Stimulated activated CD4-positive, alpha-beta T cell treated with anti-CD3 and anti-CD28 coated beads, Interleukin-4, amount 100 ng/mL, for 48 hours (primary cell): ENCODE results near the gene FDPS.
"Not testable (repeated sequence)": the region's sequence is repeated elsewhere in the genome, so short reads cannot be mapped to it uniquely, and the experiment has no call there.

Experiments
- DNase-seq, 2 donors: peaks; one replicate each; pipeline ENCODE4 v3.0.0-alpha.2; 2020; ENCODE audit warnings: low read depth in 2 of 2

The FDPS gene

DNA sequence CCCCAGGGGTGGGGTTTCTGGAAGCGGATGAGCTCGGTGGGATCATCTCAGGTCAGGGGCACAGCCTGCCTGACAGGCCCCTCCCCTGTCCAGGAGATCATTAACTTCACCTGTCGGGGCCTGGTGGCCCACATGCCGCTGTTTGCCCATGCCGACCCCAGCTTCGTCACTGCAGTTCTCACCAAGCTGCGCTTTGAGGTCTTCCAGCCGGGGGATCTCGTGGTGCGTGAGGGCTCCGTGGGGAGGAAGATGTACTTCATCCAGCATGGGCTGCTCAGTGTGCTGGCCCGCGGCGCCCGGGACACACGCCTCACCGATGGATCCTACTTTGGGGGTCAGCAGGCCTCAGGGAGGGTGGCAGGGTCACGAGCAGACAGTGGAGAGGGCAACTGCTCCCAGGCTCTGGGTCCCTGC is 23.0 kb upstream of the FDPS start:
- DNase-seq, result no peak

DNA sequence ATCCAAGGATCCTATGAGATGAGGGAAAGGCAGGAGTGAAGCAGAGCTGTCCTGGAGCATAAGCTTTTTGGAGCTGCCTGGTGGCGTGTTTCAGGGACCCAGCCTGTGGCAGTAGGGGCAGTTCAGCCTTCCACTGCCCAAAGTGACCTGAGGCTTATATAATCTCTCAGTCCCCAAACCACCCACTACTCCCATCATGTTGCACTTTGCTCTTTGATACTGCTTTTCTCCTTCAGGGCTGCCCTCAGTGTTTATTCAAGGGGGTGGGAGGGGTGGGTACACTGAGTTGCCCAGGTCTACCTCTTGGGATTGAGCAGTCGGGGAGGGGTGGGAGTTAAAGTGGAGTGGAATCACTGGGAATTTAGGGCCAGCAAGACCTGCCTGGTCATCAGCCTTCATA is 22.1 kb upstream of the FDPS start:
- DNase-seq, result no peak

DNA sequence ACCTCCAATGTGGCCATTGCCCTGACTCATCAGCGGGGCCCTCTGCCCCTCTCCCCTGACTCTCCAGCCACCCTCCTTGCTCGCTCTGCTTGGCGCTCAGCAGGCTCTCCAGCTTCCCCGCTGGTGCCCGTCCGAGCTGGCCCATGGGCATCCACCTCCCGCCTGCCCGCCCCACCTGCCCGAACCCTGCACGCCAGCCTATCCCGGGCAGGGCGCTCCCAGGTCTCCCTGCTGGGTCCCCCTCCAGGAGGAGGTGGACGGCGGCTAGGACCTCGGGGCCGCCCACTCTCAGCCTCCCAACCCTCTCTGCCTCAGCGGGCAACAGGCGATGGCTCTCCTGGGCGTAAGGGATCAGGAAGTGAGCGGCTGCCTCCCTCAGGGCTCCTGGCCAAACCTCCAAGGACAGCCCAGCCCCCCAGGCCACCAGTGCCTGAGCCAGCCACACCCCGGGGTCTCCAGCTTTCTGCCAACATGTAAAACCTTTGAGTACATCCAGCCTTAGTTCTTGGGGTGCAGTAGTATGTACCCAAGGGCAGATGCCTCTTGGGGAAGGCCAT is 20.6 kb upstream of the FDPS start:
- DNase-seq, result no peak

DNA sequence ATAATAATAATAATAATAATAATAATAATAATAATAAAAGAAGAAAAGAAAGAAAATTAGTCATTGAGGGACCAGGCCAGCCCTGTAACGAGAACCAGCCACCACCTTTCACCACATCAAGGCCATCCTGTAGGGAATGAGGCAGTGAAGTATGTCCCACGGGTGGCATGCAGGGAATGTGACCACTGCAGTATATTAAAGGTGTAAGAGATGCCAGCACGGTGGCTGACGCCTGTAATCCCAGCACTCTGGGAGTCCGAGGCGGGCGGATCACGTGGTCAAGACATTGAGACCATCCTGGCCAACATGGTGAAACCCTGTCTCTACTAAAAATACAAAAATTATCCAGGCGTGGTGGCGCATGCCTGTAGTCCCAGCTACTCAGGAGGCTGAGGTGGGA is 17.7 kb upstream of the FDPS start:
- DNase-seq, result not testable (repeated sequence)

DNA sequence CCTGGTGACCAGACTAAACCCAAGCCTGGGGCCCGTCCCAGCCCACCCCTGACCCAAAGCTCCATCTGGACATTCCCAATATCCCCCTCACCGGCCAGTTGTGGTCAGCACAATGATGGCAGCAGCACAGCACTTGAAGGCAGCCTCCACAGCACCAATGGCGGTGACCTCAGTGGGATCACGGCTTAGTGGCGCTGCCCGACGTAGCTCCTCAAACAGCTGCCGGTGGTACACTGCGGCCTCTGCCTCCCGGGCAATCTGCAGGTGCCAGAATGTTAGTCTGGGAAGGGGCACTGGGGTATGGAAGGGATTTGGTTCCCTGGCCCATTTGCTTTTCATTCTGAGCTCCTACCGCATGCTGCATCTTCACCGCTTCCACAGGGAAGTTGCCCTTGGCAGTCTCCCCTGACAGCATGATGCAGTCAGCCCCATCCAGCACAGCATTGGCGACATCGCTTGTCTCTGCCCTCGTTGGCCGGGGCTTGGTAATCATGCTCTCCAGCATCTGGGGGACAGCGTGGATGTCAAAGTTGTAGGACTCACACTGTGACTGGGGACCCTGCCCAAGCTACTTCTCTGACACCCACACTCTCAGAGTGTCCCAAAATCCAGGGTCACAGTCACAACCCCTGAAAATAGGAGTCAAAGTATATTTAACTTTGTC is 15.4 kb upstream of the FDPS start:
- DNase-seq, result no peak

DNA sequence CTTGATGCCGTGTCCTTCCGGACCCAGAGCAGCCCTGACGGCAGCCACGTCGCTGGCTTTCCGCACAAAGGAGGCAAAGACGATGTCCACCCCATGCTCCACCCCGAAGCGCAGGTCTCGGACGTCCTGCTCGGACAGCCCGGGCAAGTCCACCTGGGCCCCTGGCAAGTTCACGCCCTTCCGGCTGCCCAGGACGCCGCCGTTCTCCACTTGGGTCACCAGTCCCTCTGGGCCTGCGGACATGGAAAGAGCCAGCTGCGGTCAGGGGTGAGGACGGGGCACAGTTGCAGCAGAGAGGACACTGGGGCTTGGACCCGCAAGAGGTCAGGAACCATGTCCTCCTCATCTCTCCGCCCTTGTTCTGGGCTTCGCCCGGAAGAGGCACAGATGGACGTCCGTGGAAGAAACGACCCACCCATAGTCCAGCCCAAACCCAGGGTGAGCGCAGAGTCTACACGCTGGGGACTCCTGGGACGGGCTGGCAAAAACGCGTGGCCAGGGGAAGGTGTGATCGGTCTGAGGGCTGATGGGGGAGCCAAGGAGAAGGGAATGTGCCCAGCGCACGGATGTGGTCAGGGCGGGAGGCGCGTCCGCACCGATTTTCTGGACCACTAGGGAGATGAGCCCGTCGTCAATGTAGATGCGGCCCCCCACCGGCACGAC is 14.0 kb upstream of the FDPS start:
- DNase-seq, result no peak

DNA sequence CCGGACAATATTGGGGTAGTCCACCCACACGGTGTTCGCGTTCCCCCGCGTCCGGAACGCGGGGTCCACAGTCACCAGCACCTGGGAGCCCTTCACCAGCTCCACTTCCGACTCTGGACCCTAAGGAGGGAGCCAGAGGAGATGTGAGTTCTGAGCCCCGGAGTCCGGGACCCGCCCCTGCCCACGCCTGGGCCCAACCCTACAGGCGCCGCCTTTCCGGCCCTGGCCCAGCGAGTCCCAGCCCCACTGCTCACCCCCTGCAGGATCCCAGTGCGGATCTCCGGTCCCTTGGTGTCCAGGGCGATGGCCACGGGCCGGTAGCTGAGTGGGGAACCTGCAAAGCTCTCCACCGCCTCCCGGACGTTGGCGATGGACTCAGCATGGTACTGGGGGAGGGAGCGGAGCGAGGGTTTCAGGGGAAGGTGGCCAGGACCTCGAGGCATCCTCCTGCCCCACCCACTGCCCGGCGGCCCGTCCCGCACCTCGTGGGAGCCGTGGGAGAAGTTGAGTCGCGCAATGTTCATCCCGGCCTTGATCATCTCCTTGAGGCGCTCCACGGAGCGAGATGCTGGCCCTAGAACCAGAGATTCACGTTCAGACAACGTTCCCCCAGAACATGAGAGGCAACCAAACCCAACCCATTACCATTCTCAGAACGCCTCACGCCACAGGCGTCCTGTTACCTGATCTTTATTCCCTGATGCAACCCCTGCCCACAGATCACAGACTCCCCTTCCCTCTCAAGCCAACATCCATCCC is 13.3 kb upstream of the FDPS start:
- no peak for DNase-seq

DNA sequence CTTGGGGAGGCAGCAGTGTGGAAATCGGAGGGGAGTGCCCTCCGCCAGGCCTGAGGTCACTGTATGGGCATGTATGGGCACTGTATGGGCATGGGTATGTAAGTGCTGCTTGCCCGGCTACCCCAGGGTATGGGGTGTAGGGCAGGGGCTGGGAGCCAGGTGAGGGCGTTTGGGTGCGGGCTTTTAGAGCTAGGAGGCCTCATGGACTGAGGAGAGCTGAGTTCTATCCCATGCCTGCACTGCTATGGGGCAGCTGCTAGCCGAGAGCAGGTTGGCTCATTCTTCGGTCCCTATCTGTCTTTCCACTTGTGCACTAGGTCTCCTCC is 12.8 kb upstream of the FDPS start:
- no peak for DNase-seq

DNA sequence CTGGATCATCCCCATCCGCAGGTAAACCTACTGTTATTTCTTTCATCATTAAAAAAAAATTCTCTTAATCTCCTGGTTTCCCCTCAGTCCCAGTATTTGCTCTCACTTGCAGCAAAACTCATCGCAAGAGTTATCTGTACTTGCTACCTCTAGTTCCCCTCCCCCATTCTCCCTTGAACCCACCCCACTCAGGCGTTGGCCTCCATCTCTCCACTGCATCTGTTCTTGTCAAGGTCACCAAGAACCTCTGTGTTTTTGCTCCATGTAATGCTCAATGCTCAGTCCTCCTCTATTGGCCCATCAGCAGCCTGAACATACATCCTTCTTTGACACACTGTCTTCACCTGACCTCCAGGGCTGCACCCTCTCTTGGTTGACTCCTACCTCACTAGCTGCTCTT is 12.0 kb upstream of the FDPS start:
- no peak for DNase-seq

DNA sequence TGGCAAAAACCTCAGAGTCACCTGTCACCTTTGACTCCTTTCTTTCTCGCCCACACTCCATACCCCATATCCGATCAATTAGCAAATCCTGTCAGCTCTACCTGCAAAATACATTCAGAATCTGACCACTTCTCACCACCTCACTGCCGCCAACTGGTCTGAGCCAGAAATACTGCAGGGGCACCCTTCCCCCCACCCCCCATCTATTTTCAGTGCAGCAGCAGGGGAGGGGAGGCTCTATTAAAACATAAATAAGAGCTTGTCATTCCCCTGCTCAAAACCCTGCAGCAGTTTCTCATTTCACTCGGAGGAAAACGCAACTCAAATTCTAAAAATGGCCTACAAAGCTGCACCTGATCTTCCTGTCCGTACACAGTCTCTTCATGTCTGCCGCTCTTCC is 11.3 kb upstream of the FDPS start:
- no peak for DNase-seq

DNA sequence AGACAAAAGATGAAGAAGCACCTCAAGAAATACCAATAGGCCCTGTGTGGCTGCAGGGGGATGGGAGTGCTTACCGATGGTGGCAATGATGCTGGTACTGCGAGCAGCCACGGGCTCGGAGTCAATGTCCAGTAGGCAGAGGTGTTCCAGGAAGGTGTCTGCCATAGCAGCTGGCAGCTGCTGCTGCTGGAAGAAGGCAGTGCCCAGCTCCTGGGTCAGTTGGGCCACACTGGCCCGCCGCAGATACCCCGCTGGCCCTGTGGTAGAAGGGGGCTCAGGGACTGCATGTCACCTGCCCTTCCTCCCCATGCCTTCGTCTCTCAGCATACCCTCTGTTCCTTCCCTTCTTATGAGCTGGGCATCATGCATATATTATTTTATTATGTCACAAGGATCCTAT is 8.6 kb upstream of the FDPS start:
- no peak for DNase-seq

DNA sequence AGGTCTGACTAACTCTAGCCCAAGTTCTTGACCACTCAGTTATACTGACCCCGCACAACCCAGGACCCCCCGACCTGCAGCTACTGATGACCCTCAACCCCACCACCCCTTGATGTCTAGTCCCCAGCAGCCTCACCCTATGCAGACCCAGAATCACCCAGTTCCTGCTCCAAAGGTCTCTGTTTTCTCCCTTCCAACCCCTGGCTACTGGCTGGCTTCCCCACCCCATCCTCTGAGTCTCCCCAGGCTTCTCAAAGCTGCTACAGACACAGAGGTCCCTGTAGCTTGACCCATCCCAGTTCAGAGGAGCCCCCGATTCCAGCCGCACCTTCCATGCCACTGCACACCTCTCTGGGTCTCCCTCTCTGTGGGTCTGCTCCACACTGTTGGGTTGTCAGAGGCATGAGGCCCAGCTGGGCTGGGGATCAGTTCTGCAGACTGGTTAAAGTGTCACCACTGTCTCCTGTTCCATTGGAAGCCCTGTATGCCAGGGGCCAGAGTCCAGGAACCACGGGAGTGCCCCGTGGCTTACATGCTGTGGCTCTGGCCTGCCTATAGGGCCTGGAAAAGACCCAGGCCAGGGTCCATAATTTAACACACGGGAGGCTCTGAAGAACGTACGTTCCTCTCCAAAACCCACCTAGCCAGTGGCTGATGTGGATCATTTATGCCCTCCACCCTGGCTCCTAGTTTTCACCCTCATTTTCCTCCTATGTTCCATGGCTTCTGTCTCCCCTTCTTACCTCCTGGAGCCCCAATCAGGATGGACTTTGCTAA is 7.9 kb upstream of the FDPS start:
- no peak for DNase-seq

DNA sequence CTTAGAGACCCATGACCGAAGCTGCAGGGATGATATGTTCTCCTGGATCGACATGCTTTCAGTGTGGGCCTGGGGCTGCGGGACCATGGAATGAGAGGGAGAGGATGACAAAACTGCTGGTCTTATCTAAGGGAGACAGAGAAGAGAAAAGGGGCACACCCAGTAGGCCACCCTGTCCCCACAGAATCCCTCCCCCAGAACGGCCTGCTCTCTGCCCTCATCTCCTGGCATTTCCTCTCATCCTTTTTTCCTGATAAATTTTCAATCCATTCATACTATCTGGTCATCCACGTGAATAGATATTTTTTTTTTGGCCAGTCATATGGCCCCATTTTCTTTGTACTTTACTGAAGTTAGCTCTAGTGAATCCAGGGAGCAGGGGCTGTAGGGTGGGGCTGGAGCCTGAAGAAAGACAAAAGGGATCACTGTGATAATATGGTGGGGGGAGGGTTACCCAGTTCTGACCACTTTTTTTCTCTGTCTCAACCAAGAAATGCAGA is 7.3 kb upstream of the FDPS start, which contains the start of gene PKLR:
PKLR (minus strand) TSS at position 97 of the 500 bp plus-strand sequence; CDS start at position 54, 43 bp downstream.
- DNase-seq, result no peak

DNA sequence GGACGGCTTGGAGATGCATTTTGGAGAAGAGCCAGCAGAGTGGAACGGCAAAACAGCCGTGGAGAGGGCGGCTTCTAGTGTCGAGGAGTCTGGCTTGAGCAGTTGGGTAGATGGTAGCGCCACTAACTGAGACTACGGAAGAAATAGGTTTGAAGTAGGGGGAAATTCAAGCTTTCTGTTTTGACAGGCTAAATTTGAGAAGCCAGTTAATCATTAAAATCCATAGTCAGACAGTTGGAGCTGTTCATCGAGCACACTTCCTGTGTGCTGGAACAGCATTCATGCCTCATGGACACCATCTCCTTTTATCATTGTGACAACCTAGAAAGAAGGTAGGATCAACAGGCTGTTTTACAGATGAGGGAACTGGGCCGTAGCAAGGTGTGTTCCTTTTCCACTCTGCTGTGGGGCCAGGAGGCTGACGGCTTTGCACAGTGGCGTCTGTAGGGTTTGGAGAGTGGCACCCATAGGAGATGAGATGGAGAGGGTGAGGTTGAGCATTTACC is 4.1 kb upstream of the FDPS start:
- DNase-seq, result no peak

DNA sequence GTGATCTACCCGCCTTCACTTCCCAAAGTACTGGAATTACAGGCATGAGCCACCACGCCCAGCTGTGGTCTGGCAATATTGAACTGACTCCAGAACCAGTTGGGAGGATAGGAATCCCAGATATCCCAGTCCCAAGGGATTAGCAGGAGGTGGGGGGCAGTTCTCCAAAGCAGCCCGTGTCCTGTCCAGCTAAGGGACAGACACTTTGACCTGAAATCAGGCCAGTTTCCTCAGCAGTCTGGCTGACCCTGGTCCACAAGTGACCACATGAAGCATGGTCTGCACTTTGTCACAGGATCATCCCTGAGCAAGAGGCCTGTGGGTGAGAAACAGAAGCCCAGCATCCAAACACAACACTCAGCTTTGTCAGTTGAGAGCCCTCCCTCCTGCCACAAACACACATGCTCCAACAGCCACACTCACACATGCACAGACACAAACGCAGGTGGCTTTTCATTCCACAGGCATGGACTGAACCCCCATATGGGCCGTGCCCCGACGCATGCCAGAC is 2.7 kb upstream of the FDPS start:
- DNase-seq, result no peak

DNA sequence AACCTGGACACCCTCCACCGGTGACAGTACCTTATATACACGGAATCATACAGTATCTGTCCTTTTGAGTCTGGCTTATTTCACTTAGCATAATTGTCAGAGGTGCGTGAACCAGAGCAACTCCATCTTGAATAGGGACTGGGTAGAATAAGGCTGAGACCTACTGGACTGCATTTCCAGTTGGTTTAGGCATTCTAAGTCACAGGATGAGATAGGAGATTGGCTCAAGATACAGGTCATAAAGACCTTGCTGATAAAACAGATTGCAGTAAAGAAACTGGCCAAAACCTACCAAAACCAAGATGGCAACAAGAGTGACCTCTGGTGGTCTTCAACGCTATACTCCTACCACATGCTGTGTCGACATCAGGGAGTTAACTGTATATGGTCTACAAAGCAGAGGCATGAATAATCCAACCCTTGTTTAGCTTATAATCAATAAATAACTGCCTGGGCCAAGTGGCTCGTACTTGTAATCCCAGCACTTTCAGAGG is 1.4 kb upstream of the FDPS start:
- DNase-seq, result no peak

DNA sequence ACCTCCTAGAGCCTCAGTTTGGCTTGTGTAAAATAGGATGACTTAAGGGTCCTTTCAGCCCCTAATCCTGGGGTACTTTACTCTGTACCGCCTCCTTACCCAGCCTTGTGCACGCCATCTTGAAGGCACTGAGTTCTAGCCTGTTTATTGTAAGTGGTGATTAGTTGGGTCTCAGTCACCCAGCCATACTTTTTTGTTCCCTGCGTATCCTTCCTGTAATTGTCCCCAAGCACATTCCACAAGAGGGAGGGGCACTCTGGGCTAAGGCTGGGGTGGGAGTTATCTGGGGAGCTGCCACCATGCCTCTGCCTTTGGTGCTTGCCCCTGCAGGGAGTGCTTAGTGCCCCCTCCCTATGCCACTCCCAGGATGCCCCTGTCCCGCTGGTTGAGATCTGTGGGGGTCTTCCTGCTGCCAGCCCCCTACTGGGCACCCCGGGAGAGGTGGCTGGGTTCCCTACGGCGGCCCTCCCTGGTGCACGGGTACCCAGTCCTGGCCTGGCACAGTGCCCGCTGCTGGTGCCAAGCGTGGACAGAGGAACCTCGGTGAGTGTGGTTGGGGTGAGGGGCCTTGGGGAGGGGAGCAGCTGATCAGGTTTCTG is 856 bp downstream of the FDPS start:
- DNase-seq, result no peak

DNA sequence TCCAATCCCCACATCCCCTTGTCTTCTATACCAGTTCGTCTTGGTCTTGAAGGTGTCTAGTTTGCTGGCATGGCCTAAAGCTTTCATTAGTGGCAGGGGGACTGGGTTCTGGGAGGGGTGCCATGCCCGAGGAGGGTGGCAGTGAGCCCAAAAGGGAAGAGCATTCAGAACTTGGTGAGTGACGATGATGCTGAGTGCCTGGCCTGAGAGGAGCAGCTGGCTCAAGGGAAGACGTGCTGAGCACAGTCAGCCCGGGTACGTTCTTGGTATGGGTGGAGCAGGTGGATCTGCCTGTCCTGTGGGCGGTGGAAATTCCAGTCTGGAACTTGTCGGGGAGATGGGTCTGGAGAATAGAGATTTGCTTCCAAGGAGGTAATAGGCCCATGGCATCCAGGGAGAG is 4.6 kb downstream of the FDPS start:
- DNase-seq, result no peak

DNA sequence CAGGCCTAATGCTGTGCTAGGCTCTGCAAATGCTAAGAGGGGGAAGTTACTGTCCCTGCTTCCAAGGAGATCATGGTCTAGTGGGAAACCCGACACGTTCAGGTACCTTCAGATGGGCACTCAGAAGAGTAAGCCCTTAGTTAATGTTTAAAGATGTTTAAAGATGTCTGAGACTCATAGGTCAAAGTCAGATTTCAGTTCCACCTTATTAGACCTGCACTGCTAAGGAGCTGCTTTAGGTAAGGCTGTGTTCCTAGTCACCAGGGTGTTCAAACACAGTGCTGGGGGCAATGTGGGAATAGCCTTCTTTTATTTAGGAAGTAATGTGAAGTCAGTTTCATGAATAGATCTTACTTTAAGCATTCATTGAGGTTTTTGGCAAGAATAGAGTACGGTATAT is 8.3 kb downstream of the FDPS start:
- no peak for DNase-seq

DNA sequence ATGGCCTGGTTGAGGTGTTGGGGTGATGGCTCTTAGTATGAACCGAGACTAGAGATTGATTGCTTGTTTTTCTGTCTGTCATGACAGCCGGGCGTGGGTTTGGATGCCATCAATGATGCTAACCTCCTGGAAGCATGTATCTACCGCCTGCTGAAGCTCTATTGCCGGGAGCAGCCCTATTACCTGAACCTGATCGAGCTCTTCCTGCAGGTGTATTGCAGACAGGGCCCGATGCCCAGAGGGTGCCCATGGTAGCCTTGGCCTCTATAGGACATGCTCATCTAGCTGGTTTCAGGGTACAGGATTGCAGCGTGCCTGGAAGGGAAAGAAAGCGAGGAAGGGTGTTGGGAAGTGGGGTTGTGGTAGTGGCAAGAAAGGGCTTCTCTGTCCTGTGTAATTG is 9.4 kb downstream of the FDPS start:
- DNase-seq, result no peak

DNA sequence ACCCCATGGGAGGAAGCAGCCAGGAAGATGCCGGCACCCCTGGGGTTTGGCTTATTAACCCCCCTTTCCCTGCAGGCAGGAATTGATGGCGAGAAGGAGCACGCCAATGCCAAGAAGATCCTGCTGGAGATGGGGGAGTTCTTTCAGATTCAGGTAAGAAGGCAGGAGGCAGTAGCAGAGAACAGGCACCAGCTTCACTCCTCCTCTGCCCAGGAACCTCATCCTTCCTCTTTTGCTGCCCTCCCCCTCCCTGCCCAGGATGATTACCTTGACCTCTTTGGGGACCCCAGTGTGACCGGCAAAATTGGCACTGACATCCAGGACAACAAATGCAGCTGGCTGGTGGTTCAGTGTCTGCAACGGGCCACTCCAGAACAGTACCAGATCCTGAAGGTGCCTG is 10.9 kb downstream of the FDPS start:
- no peak for DNase-seq
